Panc1 (cell line): ENCODE results near the gene OSBPL1A. TPM values are rescaled to one million over a fixed set of nuclear protein-coding genes. Genes with fewer than 3 reads are reported as not detected.

Source experiments
- ATAC-seq: fragments of 200-7000 bp; cut with Tn5 transposase; 2 replicates; pipeline ENCODE4 v1.9.1; 2020; ENCODE audit warnings: mild to moderate bottlenecking, moderate library complexity
- BruUV-seq: library from RNA; stranded (reverse); fragments of 400-500 nt; replicated peaks from 2 replicates; lab custom pipeline; 2021; lab: Mats Ljungman, UMichigan
- CTCF ChIA-PET: fragments of 300-600 bp; sonication (Branson Sonifier 250); formaldehyde crosslinking; loops from one replicate; lab custom pipeline; 2022; ENCODE audit warnings: antibody characterized with exemption; lab: Charles Lee
- POLR2A ChIA-PET: fragments of 300-600 bp; sonication (Branson Sonifier 250); formaldehyde crosslinking; loops from one replicate; lab custom pipeline; 2022; ENCODE audit warnings: antibody characterized with exemption; lab: Charles Lee
- DNase-seq: peaks from one replicate; pipeline ENCODE4 v3.0.0-alpha.2; 2010; ENCODE audit warnings: low read depth, low spot score
- H3K27ac ChIP-seq: 2 replicates; pipeline ENCODE4 v1.5.1; 2011; ENCODE audit warnings: mild to moderate bottlenecking, low read length, inconsistent platforms
- H3K27me3 ChIP-seq: fragments of 200-500 bp; sonication (Bioruptor generic); 2 replicates; pipeline ENCODE4 v1.6.0; 2014; ENCODE audit warnings: low read length, inconsistent platforms; ENCODE audit not compliant: control insufficient read depth, insufficient read depth
- H3K36me3 ChIP-seq: fragments of 200-500 bp; sonication (Bioruptor generic); 2 replicates; pipeline ENCODE4 v1.5.1; 2014; ENCODE audit warnings: inconsistent platforms, mild to moderate bottlenecking, low read length, moderate library complexity; ENCODE audit not compliant: control insufficient read depth, insufficient read depth
- H3K4me1 ChIP-seq: 2 replicates; pipeline ENCODE4 v1.5.1; 2011; ENCODE audit warnings: inconsistent platforms, mild to moderate bottlenecking, low read length, moderate library complexity; ENCODE audit not compliant: control insufficient read depth, insufficient read depth
- H3K4me3 ChIP-seq, 2 experiments: 2 replicates each; pipeline ENCODE4 v1.5.1; 2011 to 2012; ENCODE audit warnings: low read depth in 2 of 2, low read length in 2 of 2, mild to moderate bottlenecking in 2 of 2, inconsistent platforms in 1 of 2, moderate library complexity in 1 of 2
- H3K9me3 ChIP-seq: fragments of 200-500 bp; sonication (Bioruptor generic); 2 replicates; pipeline ENCODE4 v1.5.1; 2014; ENCODE audit warnings: low read depth, mild to moderate bottlenecking, inconsistent platforms, low read length, moderate library complexity; ENCODE audit not compliant: control insufficient read depth, insufficient read depth
- CTCF ChIP-seq: fragments of 450-650 bp; IDR thresholded peaks from 2 replicates; pipeline ENCODE4 v1.5.1; 2017; ENCODE audit warnings: mild to moderate bottlenecking
- POLR2AphosphoS5 ChIP-seq: IDR thresholded peaks from 2 replicates; pipeline ENCODE4 v1.6.1; 2012; ENCODE audit warnings: mild to moderate bottlenecking, low read depth, low read length, moderate library complexity
- REST ChIP-seq, 2 experiments: IDR thresholded peaks; 2 replicates each; pipeline ENCODE4 v1.6.1; 2011 to 2012; ENCODE audit warnings: low read depth in 2 of 2, control low read depth in 1 of 2, low read length in 1 of 2, mild to moderate bottlenecking in 1 of 2, moderate library complexity in 1 of 2; ENCODE audit not compliant: insufficient read depth in 1 of 2
- SIN3A ChIP-seq: IDR thresholded peaks from 2 replicates; pipeline ENCODE4 v1.6.1; 2012; ENCODE audit warnings: low read depth, mild to moderate bottlenecking, low read length, moderate library complexity, borderline replicate concordance; ENCODE audit not compliant: insufficient read depth
- TCF7L2 ChIP-seq: IDR thresholded peaks from 2 replicates; pipeline ENCODE4 v1.6.1; 2011; ENCODE audit warnings: mild to moderate bottlenecking, low read depth, low read length, inconsistent platforms
- in situ Hi-C: cut with HindIII; loops from 2 replicates; pipeline ENCODE4 v1.10.0; 2016; ENCODE audit warnings: low sequenced_read_pairs, low pct_unique_long_range_greater_than_20kb
- intact Hi-C: fragments of 100-400 bp; cut with micrococcal nuclease; formaldehyde crosslinking; loops from one replicate; pipeline ENCODE4 v1.10.0; 2022; ENCODE audit not compliant: unreplicated experiment
- total RNA-seq: library from RNA; stranded (reverse); gene quantifications from one replicate; pipeline ENCODE4 v1.2.1, GENCODE V29; 2021; ENCODE audit not compliant: unreplicated experiment

The OSBPL1A gene
- total RNA-seq, 1 experiment from 2014 or later, result 50.5 TPM

- ATAC-seq (no peak), DNase-seq (no peak)
- H3K4me1 ChIP-seq, result no peaks in the 10 kb centered on the region
- in situ Hi-C loops, result no loop called here
- no TSS peak for BruUV-seq
- H3K27ac ChIP-seq, result no peak overlapping the region
- no peaks in the 10 kb centered on the region for H3K27me3 ChIP-seq
- ChIA-PET POLR2A (no interaction called here), CTCF (no interaction called here)
- no peak overlapping the region for H3K4me3 ChIP-seq
- intact Hi-C loops, result no loop called here
- H3K36me3 ChIP-seq, result no peaks in the 10 kb centered on the region
- no peak for TF ChIP-seq CTCF
- no peak for TF ChIP-seq TCF7L2
- TF ChIP-seq REST (IDR thresholded peaks at IDR 0.05; ENCODE audit: insufficient read depth in 1 of 2, low read depth in 2 of 2, low read length in 1 of 2), result no peak
- no peak for TF ChIP-seq POLR2AphosphoS5
- no peaks in the 10 kb centered on the region for H3K9me3 ChIP-seq
These were observed 39.3 kb upstream of the OSBPL1A start for GRCh38 chr18:24436939-24437338.

GRCh38 chr18:24432618-24433017 is 35.0 kb upstream of the OSBPL1A start:
- POLR2A ChIA-PET, result no interaction called here
- BruUV-seq, result no TSS peak
- DNase-seq (no peak), ATAC-seq (no peak)
- Histone ChIP-seq H3K36me3 (peaks cover 3% of the 10 kb centered on the region; the same call in 1 of the 2 replicates), H3K4me1 (peaks cover 1% of the 10 kb centered on the region; the same call in 1 of the 2 replicates), H3K4me3 (no peak overlapping the region), H3K9me3 (no peaks in the 10 kb centered on the region), H3K27me3 (no peaks in the 10 kb centered on the region), H3K27ac (no peak overlapping the region)
- intact Hi-C loops (no loop called here), in situ Hi-C loops (no loop called here)
- CTCF ChIA-PET, result no interaction called here
- TF ChIP-seq CTCF (no peak), SIN3A (no peak), TCF7L2 (no peak), POLR2AphosphoS5 (no peak), REST (IDR thresholded peaks at IDR 0.05; ENCODE audit: insufficient read depth in 1 of 2, low read depth in 2 of 2, low read length in 1 of 2) (no peak)
